ENCODE results near the gene ATXN1. TPM values are rescaled to one million over a fixed set of nuclear protein-coding genes. Genes with fewer than 3 reads are reported as not detected.

The ATXN1 gene
- total RNA-seq, 4 donors from 2014 or later, result 42.4 to 74.9 (median 52.1) TPM

- intact Hi-C loops (cut with DNase I), result no loop called here
- 86% methylated on average over 2 of the region's 2 CpGs for WGBS
- Histone ChIP-seq H3K4me1 (peaks cover 32 to 48% (median 47%) of the 10 kb centered on the region in 4 donors), H3K9me3 (no peaks in the 10 kb centered on the region), H3K36me3 (no peaks in the 10 kb centered on the region), H3K27ac (replicated peaks in 1 of 4) (no peak overlapping the region), H3K27me3 (no peaks in the 10 kb centered on the region), H3K4me3 (no peak overlapping the region)
- TF ChIP-seq POLR2AphosphoS5 (IDR thresholded peaks at IDR 0.05) (no peak), POLR2A (IDR thresholded peaks at IDR 0.05; ENCODE audit: low read depth) (no peak), EP300 (IDR thresholded peaks at IDR 0.05) (no peak), CTCF (IDR thresholded peaks at IDR 0.05) (no peak)
- no peak for DNase-seq (ENCODE audit: extremely low spot score)
Measured at GRCh38 chr6:16696496-16696895, 64.8 kb downstream of the ATXN1 start.

GRCh38 chr6:16694781-16695578, 66.3 kb downstream of the ATXN1 start:
- intact Hi-C loops (cut with DNase I), result no loop called here
- Histone ChIP-seq H3K27ac (replicated peaks in 1 of 4) (no peak overlapping the region), H3K27me3 (no peaks in the 10 kb centered on the region), H3K9me3 (no peaks in the 10 kb centered on the region), H3K4me1 (peaks cover 18 to 33% (median 32%) of the 10 kb centered on the region in 4 donors), H3K4me3 (no peak overlapping the region), H3K36me3 (no peaks in the 10 kb centered on the region)
- WGBS, result 80% methylated on average over 4 of the region's 4 CpGs
- no peak for DNase-seq (ENCODE audit: extremely low spot score)
- TF ChIP-seq POLR2AphosphoS5 (IDR thresholded peaks at IDR 0.05) (no peak), EP300 (IDR thresholded peaks at IDR 0.05) (no peak), POLR2A (IDR thresholded peaks at IDR 0.05; ENCODE audit: low read depth) (no peak), CTCF (IDR thresholded peaks at IDR 0.05) (no peak)

GRCh38 chr6:16691324-16691723, 69.9 kb downstream of the ATXN1 start:
- Histone ChIP-seq H3K4me3 (no peak overlapping the region), H3K27ac (replicated peaks in 1 of 4) (no peak overlapping the region), H3K4me1 (peaks cover 0 to 11% (median 7%) of the 10 kb centered on the region in 4 donors), H3K36me3 (no peaks in the 10 kb centered on the region), H3K27me3 (no peaks in the 10 kb centered on the region), H3K9me3 (no peaks in the 10 kb centered on the region)
- intact Hi-C loops (cut with DNase I), result no loop called here
- no peak for DNase-seq (ENCODE audit: extremely low spot score)
- TF ChIP-seq POLR2A (IDR thresholded peaks at IDR 0.05; ENCODE audit: low read depth) (no peak), CTCF (IDR thresholded peaks at IDR 0.05) (no peak), POLR2AphosphoS5 (IDR thresholded peaks at IDR 0.05) (no peak), EP300 (IDR thresholded peaks at IDR 0.05) (no peak)

GRCh38 chr6:16690608-16691142, 70.6 kb downstream of the ATXN1 start:
- no peaks in the 10 kb centered on the region for H3K36me3 ChIP-seq
- TF ChIP-seq CTCF (IDR thresholded peaks at IDR 0.05), result no peak
- no peak for TF ChIP-seq EP300 (IDR thresholded peaks at IDR 0.05)
- no peak for TF ChIP-seq POLR2A (IDR thresholded peaks at IDR 0.05; ENCODE audit: low read depth)
- no peak for TF ChIP-seq POLR2AphosphoS5 (IDR thresholded peaks at IDR 0.05)
- H3K4me1 ChIP-seq, result peaks cover 0 to 11% (median 7%) of the 10 kb centered on the region in 4 donors
- no peaks in the 10 kb centered on the region for H3K27me3 ChIP-seq
- intact Hi-C loops (cut with DNase I), result no loop called here
- H3K27ac ChIP-seq (replicated peaks in 1 of 4), result no peak overlapping the region
- 84% methylated on average over 7 of the region's 7 CpGs for WGBS
- H3K4me3 ChIP-seq, result no peak overlapping the region
- no peaks in the 10 kb centered on the region for H3K9me3 ChIP-seq
- DNase-seq (ENCODE audit: extremely low spot score), result no peak
